Measurements from ENCODE around the gene GTPBP4. TPM values are rescaled to one million over a fixed set of nuclear protein-coding genes. Genes with fewer than 3 reads are reported as not detected.

The GTPBP4 gene
- total RNA-seq, 1 donor from 2014 or later = 73.8 TPM

GRCh38 chr10:974785-975074 is 13.5 kb upstream of the GTPBP4 start:
- Mint-ChIP-seq H3K9me3 (peaks cover 13% of the 10 kb centered on the region), H3K27ac (no peak overlapping the region), H3K36me3 (ENCODE audit: low read depth) (peaks cover 3% of the 10 kb centered on the region), H3K27me3 (peaks cover 4% of the 10 kb centered on the region), H3K4me3 (no peak overlapping the region), H3K4me1 (no peaks in the 10 kb centered on the region)
- TF ChIP-seq, protein P1, sequence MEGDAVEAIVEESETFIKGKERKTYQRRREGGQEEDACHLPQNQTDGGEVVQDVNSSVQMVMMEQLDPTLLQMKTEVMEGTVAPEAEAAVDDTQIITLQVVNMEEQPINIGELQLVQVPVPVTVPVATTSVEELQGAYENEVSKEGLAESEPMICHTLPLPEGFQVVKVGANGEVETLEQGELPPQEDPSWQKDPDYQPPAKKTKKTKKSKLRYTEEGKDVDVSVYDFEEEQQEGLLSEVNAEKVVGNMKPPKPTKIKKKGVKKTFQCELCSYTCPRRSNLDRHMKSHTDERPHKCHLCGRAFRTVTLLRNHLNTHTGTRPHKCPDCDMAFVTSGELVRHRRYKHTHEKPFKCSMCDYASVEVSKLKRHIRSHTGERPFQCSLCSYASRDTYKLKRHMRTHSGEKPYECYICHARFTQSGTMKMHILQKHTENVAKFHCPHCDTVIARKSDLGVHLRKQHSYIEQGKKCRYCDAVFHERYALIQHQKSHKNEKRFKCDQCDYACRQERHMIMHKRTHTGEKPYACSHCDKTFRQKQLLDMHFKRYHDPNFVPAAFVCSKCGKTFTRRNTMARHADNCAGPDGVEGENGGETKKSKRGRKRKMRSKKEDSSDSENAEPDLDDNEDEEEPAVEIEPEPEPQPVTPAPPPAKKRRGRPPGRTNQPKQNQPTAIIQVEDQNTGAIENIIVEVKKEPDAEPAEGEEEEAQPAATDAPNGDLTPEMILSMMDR (IDR thresholded peaks at IDR 0.05) = no peak
- ChIA-PET POLR2A (no interaction called here), CTCF (no interaction called here)
- no peak for ATAC-seq (ENCODE audit: low read depth)
- intact Hi-C loops (cut with micrococcal nuclease) = no loop called here
- DNase-seq = no peak

- peaks cover 3% of the 10 kb centered on the region for H3K36me3 Mint-ChIP-seq (ENCODE audit: low read depth)
- peaks cover 19% of the 10 kb centered on the region for H3K9me3 Mint-ChIP-seq
- DNase-seq (no peak), ATAC-seq (ENCODE audit: low read depth) (no peak)
- no peaks in the 10 kb centered on the region for H3K27me3 Mint-ChIP-seq
- ChIA-PET POLR2A (no interaction called here), CTCF (no interaction called here)
- no peak overlapping the region for H3K4me3 Mint-ChIP-seq
- H3K27ac Mint-ChIP-seq = no peak overlapping the region
- TF ChIP-seq, protein P1 (IDR thresholded peaks at IDR 0.05) = no peak
- intact Hi-C loops (cut with micrococcal nuclease) = no loop called here
- H3K4me1 Mint-ChIP-seq = no peaks in the 10 kb centered on the region
Observed at GRCh38 chr10:976316-976715, 11.9 kb upstream of the GTPBP4 start.

DNA sequence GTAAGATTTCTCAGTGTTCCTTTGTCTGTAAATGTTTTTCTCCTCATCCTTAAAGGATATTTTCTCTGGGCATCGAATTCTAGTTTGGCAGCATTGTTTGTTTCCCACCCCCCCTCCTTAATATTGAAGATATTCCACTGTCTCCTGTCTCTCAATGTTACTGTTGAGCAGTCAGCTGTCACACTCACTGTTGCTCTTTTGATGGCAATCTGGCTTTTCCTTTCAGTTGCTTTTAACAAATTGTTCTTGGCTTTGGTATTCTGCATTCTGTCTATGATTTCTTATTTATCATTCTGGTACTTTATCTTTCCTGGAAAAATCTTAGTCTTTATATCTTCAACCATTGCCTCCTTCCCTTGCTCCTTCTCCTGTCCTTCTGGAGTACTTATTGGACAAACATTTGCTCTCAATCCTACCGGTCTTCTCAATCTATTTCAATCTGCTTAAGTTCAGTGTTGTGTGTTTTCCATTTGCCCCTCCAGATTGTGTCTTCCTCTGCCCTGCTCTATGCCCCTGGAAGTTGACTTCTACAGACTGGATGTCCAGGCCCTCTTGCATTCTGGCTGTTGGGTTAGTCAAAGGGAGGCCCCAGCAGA is 9.3 kb upstream of the GTPBP4 start:
- CTCF ChIA-PET = no interaction called here
- TF ChIP-seq, protein P1 (IDR thresholded peaks at IDR 0.05) = no peak
- Mint-ChIP-seq H3K36me3 (ENCODE audit: low read depth) (peaks cover 3% of the 10 kb centered on the region), H3K9me3 (peaks cover 19% of the 10 kb centered on the region), H3K4me3 (no peak overlapping the region), H3K27ac (no peak overlapping the region), H3K4me1 (no peaks in the 10 kb centered on the region), H3K27me3 (no peaks in the 10 kb centered on the region)
- ATAC-seq (ENCODE audit: low read depth) (no peak), DNase-seq (no peak)
- POLR2A ChIA-PET = no interaction called here
- intact Hi-C loops (cut with micrococcal nuclease) = no loop called here

- DNase-seq (no peak), ATAC-seq (ENCODE audit: low read depth) (no peak)
- CTCF ChIA-PET = no interaction called here
- Mint-ChIP-seq H3K9me3 (peaks cover 19% of the 10 kb centered on the region), H3K4me1 (no peaks in the 10 kb centered on the region), H3K27me3 (no peaks in the 10 kb centered on the region), H3K27ac (no peak overlapping the region), H3K36me3 (ENCODE audit: low read depth) (peaks cover 3% of the 10 kb centered on the region), H3K4me3 (no peak overlapping the region)
- TF ChIP-seq, protein P1 (IDR thresholded peaks at IDR 0.05) = no peak
- intact Hi-C loops (cut with micrococcal nuclease) = no loop called here
- POLR2A ChIA-PET = interaction anchor here (0.8 kb wide), 1 partner anchor 362 kb away, joined by 3 read pairs; no protein-coding TSS in a partner anchor
Observed at GRCh38 chr10:980468-981093, 7.7 kb upstream of the GTPBP4 start.

GRCh38 chr10:983401-983800 is 4.8 kb upstream of the GTPBP4 start:
- H3K4me3 Mint-ChIP-seq = no peak overlapping the region
- intact Hi-C loops (cut with micrococcal nuclease) = no loop called here
- ChIA-PET CTCF (no interaction called here), POLR2A (no interaction called here)
- H3K27ac Mint-ChIP-seq = no peak overlapping the region
- TF ChIP-seq, protein P1 (IDR thresholded peaks at IDR 0.05) = no peak
- peaks cover 7% of the 10 kb centered on the region for H3K36me3 Mint-ChIP-seq (ENCODE audit: low read depth)
- peaks cover 15% of the 10 kb centered on the region for H3K4me1 Mint-ChIP-seq
- ATAC-seq (ENCODE audit: low read depth) = no peak
- DNase-seq = no peak
- no peaks in the 10 kb centered on the region for H3K27me3 Mint-ChIP-seq
- peaks cover 13% of the 10 kb centered on the region for H3K9me3 Mint-ChIP-seq
